ENCODE measurements around the gene UST.
"Not testable (repeated sequence)": the region's sequence is repeated elsewhere in the genome, so short reads cannot be mapped to it uniquely, and the experiment has no call there.

Gene UST

GRCh38 chr6:149098700-149099276 lies 352.0 kb downstream of the UST start:
- no peak for DNase-seq

- no peak for DNase-seq
These were observed 355.5 kb downstream of the UST start for GRCh38 chr6:149102324-149102723.

- DNase-seq, result not testable (repeated sequence)
These were observed 357.1 kb downstream of the UST start for GRCh38 chr6:149103950-149104349.

- no peak for DNase-seq
These were observed 360.7 kb downstream of the UST start for GRCh38 chr6:149107520-149107919.

GRCh38 chr6:149108038-149108748 lies 361.4 kb downstream of the UST start:
- DNase-seq, result no peak

GRCh38 chr6:149108749-149109100 lies 361.9 kb downstream of the UST start:
- no peak for DNase-seq

- no peak for DNase-seq
These were observed 362.7 kb downstream of the UST start for GRCh38 chr6:149109397-149110070.

- DNase-seq, result no peak
These were observed 364.8 kb downstream of the UST start for GRCh38 chr6:149111556-149112115.

GRCh38 chr6:149112976-149113375 lies 366.1 kb downstream of the UST start:
- no peak for DNase-seq

GRCh38 chr6:149114167-149114566 lies 367.3 kb downstream of the UST start:
- no peak for DNase-seq

- no peak for DNase-seq
These were observed 372.2 kb downstream of the UST start for GRCh38 chr6:149118737-149119653.

GRCh38 chr6:149122850-149123821 lies 376.3 kb downstream of the UST start:
- no peak for DNase-seq

- DNase-seq, result no peak
These were observed 378.5 kb downstream of the UST start for GRCh38 chr6:149125309-149125708.

Data from activated CD4-positive, alpha-beta T cell treated with anti-CD3 and anti-CD28 coated beads for 1 hour (primary cell).